ENCODE results near the gene SETD1B. TPM values are rescaled to one million over a fixed set of nuclear protein-coding genes. Genes with fewer than 3 reads are reported as not detected.

Gene SETD1B
- total RNA-seq, 1 experiment from 2014 or later, result 40.4 TPM

GRCh38 chr12:121874071-121874470 lies 70.3 kb downstream of the SETD1B start:
- no peak for DNase-seq
- Histone ChIP-seq H3K23me2 (ENCODE audit: insufficient read length, low read depth, low read length, poor library complexity, severe bottlenecking) (no peaks in the 10 kb centered on the region), H2BK12ac (ENCODE audit: insufficient read length, low read depth, low read length) (no peak overlapping the region), H3K14ac (ENCODE audit: insufficient read depth, low read length) (no peak overlapping the region), H3K9me3 (ENCODE audit: control insufficient read depth, low read depth, low read length) (no peaks in the 10 kb centered on the region), H3T11ph (ENCODE audit: low read length) (no peak overlapping the region), H2BK15ac (ENCODE audit: low read depth, low read length) (no peak overlapping the region), H3K79me1 (ENCODE audit: insufficient read depth, low read depth, low read length, poor library complexity, severe bottlenecking) (no peaks in the 10 kb centered on the region), H4K8ac (replicated peaks; ENCODE audit: insufficient read length, low read depth, low read length) (no peak overlapping the region), H2BK5ac (ENCODE audit: insufficient read length, low read length) (no peak overlapping the region), H2BK120ac (ENCODE audit: low read depth, low read length, poor library complexity, severe bottlenecking) (no peak overlapping the region), H4K20me1 (ENCODE audit: control insufficient read depth, insufficient read depth, insufficient read length) (no peaks in the 10 kb centered on the region), H3K9ac (ENCODE audit: extremely low read depth, insufficient read length, low read length) (no peak overlapping the region), H3K4me2 (ENCODE audit: insufficient read depth, insufficient read length, low read length) (no peak overlapping the region), H3K27me3 (ENCODE audit: insufficient read depth, low read length) (no peaks in the 10 kb centered on the region), H3K18ac (ENCODE audit: insufficient read length, low read depth, low read length) (no peak overlapping the region), H2AFZ (ENCODE audit: low read length) (no peak overlapping the region), H3K23ac (ENCODE audit: insufficient read length, low read depth, low read length) (no peak overlapping the region), H3K27ac (ENCODE audit: insufficient read length, low read depth, low read length) (no peak overlapping the region), H3K4me1 (ENCODE audit: insufficient read depth, low read length) (no peaks in the 10 kb centered on the region), H2BK20ac (ENCODE audit: low read depth, low read length, poor library complexity, severe bottlenecking) (no peak overlapping the region), H3K56ac (ENCODE audit: insufficient read length, low read depth, low read length) (no peak overlapping the region), H4K5ac (ENCODE audit: insufficient read length, low read depth, low read length) (no peak overlapping the region), H3K79me2 (ENCODE audit: insufficient read depth, low read length) (no peaks in the 10 kb centered on the region), H2AK5ac (ENCODE audit: insufficient read length, low read length) (no peak overlapping the region), H3K4ac (ENCODE audit: low read depth, low read length) (no peak overlapping the region), H4K91ac (ENCODE audit: insufficient read length, low read depth, low read length) (no peak overlapping the region)
- H3K27ac Mint-ChIP-seq, result no peak overlapping the region; a peak in 1 of 7 replicates
- no peak for TF ChIP-seq CTCF (conservative IDR thresholded peaks at IDR 0.05)
- H3K4me3 Mint-ChIP-seq, result no peak overlapping the region
- H3K4me1 Mint-ChIP-seq, result peaks cover 4% of the 10 kb centered on the region in 2 experiments; a peak in 3 of 4 replicates
- no peaks in the 10 kb centered on the region; a peak in 1 of 5 replicates for H3K9me3 Mint-ChIP-seq
- WGBS (ENCODE audit: extremely low coverage, insufficient read length, low lambda C conversion rate), result no CpG with 5 or more reads among the region's 6 CpGs
- no peaks in the 10 kb centered on the region for H3K36me3 Mint-ChIP-seq (ENCODE audit: insufficient read depth in 1 of 3, low read depth in 3 of 3)
- H3K27me3 Mint-ChIP-seq (ENCODE audit: low read depth), result peaks cover 2% of the 10 kb centered on the region

All from H9 (cell line).